OCI-LY3 (cell line): Measurements from ENCODE around the gene SERGEF.

Source experiments
- H2AFZ ChIP-seq: fragments of 200-600, 300-600 bp; shearing (Covaris generic); 2 replicates; pipeline ENCODE4 v1.6.0; 2014; ENCODE audit warnings: antibody characterized with exemption, low read depth, low read length
- H3K27ac ChIP-seq: fragments of 200-600, 300-600 bp; sonication (generic); 2 replicates; pipeline ENCODE4 v1.5.1; 2014; ENCODE audit warnings: mild to moderate bottlenecking, low read length, moderate library complexity, mixed read lengths
- H3K27me3 ChIP-seq: fragments of 200-600, 300-600 bp; sonication (generic); 2 replicates; pipeline ENCODE4 v1.6.1; 2014; ENCODE audit warnings: low read depth, low read length, mixed read lengths
- H3K36me3 ChIP-seq: fragments of 200-600, 300-600 bp; sonication (generic); replicated peaks from 2 replicates; pipeline ENCODE3; 2014; ENCODE audit warnings: low read depth, low read length, mixed read lengths
- H3K4me1 ChIP-seq: fragments of 300-600, 200-600 bp; sonication (generic); 2 replicates; pipeline ENCODE4 v1.6.1; 2014; ENCODE audit warnings: low read length, mixed read lengths
- H3K4me2 ChIP-seq: fragments of 200-600, 300-600 bp; sonication (generic); 2 replicates; pipeline ENCODE4 v1.6.1; 2014; ENCODE audit warnings: low read length, mixed read lengths
- H3K4me3 ChIP-seq: fragments of 300-600, 200-600 bp; sonication (generic); 2 replicates; pipeline ENCODE4 v1.5.1; 2014; ENCODE audit warnings: antibody characterized with exemption, mild to moderate bottlenecking, low read length, moderate library complexity
- H3K79me2 ChIP-seq: fragments of 300-600, 200-600 bp; shearing (Covaris generic); 2 replicates; pipeline ENCODE4 v1.6.1; 2014; ENCODE audit warnings: mild to moderate bottlenecking, low read length, mixed read lengths
- H3K9ac ChIP-seq: fragments of 300-600, 200-600 bp; shearing (Covaris generic); 2 replicates; pipeline ENCODE4 v1.6.0; 2014; ENCODE audit warnings: mild to moderate bottlenecking, low read length, moderate library complexity
- H3K9me3 ChIP-seq: fragments of 200-600, 300-600 bp; shearing (Covaris generic); 2 replicates; pipeline ENCODE4 v1.6.1; 2014; ENCODE audit warnings: low read length, mixed read lengths; ENCODE audit not compliant: insufficient read depth
- H4K20me1 ChIP-seq: fragments of 200-600, 300-600 bp; sonication (generic); 2 replicates; pipeline ENCODE4 v1.6.1; 2016; ENCODE audit warnings: low read length, mixed read lengths; ENCODE audit not compliant: insufficient read depth
- EZH2phosphoT487 ChIP-seq: fragments of 200-600 bp; shearing (Covaris generic); IDR thresholded peaks from 2 replicates; pipeline ENCODE4 v1.6.1; 2018; ENCODE audit warnings: antibody characterized with exemption, mixed run types, low read depth
- TF ChIP-seq, protein P1 (sequence below): fragments of 200-600, 300-600 bp; sonication (generic); IDR thresholded peaks from 2 replicates; pipeline ENCODE4 v1.5.1; 2014; ENCODE audit warnings: antibody characterized with exemption, low read length, low read depth

The SERGEF gene

DNA sequence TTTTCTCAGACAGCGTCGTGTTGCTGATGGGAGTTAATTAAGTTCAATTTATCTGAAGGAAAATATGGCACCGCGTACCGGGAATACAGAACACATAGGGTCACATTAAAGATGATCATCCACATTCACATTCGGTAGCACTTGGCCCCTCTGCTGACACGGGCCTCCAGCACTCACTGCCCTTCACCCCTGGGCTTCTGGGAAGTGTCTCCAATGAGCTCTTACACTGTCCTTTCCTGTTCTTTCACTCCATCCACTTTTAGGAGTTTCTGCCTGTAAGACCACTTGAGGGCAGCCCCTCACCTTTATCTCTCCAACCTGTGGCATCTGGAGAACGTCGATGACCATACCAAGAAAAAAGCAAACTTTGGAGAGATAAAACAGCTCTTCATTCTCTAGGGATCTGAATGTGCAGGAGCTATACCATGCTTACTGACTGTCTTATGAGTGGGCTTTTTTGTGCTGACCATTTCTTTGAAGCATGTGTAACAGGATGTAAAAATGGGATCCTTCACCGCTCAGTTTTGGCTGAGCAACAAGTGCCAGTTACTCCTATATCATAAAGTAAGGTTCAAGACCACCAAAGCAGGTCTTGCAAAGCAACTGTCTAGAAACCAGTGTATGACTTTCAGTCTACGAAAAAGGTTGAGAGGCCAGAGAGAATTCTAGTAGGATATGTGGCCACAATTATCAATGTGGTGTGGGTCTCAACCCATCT is 1.1 kb upstream of the SERGEF start:
- Histone ChIP-seq H3K9me3 (no peaks in the 10 kb centered on the region), H3K36me3 (no peaks in the 10 kb centered on the region), H3K4me3 (peak overlapping the region; percentile 93), H3K4me1 (peaks cover 13% of the 10 kb centered on the region), H3K79me2 (peaks cover 12% of the 10 kb centered on the region; the same call in 1 of the 2 replicates), H4K20me1 (no peaks in the 10 kb centered on the region), H3K27ac (peak overlapping the region; percentile 61; the same call in 1 of the 2 replicates), H3K27me3 (no peaks in the 10 kb centered on the region), H3K9ac (peak overlapping the region; percentile 82), H2AFZ (peak overlapping the region; percentile 97), H3K4me2 (peak overlapping the region; percentile 92)
- TF ChIP-seq, protein P1, sequence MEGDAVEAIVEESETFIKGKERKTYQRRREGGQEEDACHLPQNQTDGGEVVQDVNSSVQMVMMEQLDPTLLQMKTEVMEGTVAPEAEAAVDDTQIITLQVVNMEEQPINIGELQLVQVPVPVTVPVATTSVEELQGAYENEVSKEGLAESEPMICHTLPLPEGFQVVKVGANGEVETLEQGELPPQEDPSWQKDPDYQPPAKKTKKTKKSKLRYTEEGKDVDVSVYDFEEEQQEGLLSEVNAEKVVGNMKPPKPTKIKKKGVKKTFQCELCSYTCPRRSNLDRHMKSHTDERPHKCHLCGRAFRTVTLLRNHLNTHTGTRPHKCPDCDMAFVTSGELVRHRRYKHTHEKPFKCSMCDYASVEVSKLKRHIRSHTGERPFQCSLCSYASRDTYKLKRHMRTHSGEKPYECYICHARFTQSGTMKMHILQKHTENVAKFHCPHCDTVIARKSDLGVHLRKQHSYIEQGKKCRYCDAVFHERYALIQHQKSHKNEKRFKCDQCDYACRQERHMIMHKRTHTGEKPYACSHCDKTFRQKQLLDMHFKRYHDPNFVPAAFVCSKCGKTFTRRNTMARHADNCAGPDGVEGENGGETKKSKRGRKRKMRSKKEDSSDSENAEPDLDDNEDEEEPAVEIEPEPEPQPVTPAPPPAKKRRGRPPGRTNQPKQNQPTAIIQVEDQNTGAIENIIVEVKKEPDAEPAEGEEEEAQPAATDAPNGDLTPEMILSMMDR: peak; percentile 39
- no peak for TF ChIP-seq EZH2phosphoT487

- Histone ChIP-seq H2AFZ (peak overlapping the region; percentile 49), H3K4me2 (peak overlapping the region; percentile 86), H3K36me3 (no peaks in the 10 kb centered on the region), H3K9ac (peak overlapping the region; percentile 65), H3K9me3 (no peaks in the 10 kb centered on the region), H4K20me1 (no peaks in the 10 kb centered on the region), H3K79me2 (peaks cover 12% of the 10 kb centered on the region; the same call in 1 of the 2 replicates), H3K4me3 (peak overlapping the region; percentile 93), H3K27ac (no peak overlapping the region), H3K27me3 (no peaks in the 10 kb centered on the region), H3K4me1 (peaks cover 13% of the 10 kb centered on the region)
- TF ChIP-seq, protein P1: no peak
- no peak for TF ChIP-seq EZH2phosphoT487
Observed at GRCh38 chr11:18012122-18012905, 533 bp downstream of the SERGEF start.

- peaks cover 12% of the 10 kb centered on the region; the same call in 1 of the 2 replicates for H3K79me2 ChIP-seq
- no peaks in the 10 kb centered on the region for H3K36me3 ChIP-seq
- TF ChIP-seq, protein P1: no peak
- TF ChIP-seq EZH2phosphoT487: no peak
- H3K4me2 ChIP-seq: peak overlapping the region; percentile 86
- H3K27me3 ChIP-seq: no peaks in the 10 kb centered on the region
- peak overlapping the region; percentile 93 for H3K4me3 ChIP-seq
- no peaks in the 10 kb centered on the region for H3K9me3 ChIP-seq
- no peak overlapping the region for H2AFZ ChIP-seq
- no peak overlapping the region for H3K27ac ChIP-seq
- H3K4me1 ChIP-seq: peaks cover 13% of the 10 kb centered on the region
- no peaks in the 10 kb centered on the region for H4K20me1 ChIP-seq
- no peak overlapping the region for H3K9ac ChIP-seq
Observed at GRCh38 chr11:18011633-18012032, 1.2 kb downstream of the SERGEF start.

GRCh38 chr11:18010977-18011586 is 1.8 kb downstream of the SERGEF start:
- H3K4me1 ChIP-seq: peaks cover 13% of the 10 kb centered on the region
- no peak overlapping the region for H3K9ac ChIP-seq
- TF ChIP-seq, protein P1: no peak
- no peak for TF ChIP-seq EZH2phosphoT487
- H4K20me1 ChIP-seq: no peaks in the 10 kb centered on the region
- H3K36me3 ChIP-seq: no peaks in the 10 kb centered on the region
- no peak overlapping the region for H3K27ac ChIP-seq
- H3K27me3 ChIP-seq: no peaks in the 10 kb centered on the region
- no peaks in the 10 kb centered on the region for H3K9me3 ChIP-seq
- H2AFZ ChIP-seq: no peak overlapping the region
- H3K4me3 ChIP-seq: no peak overlapping the region
- H3K79me2 ChIP-seq: peaks cover 12% of the 10 kb centered on the region; the same call in 1 of the 2 replicates
- H3K4me2 ChIP-seq: no peak overlapping the region
